Measurements from ENCODE around the gene CD300LG. TPM values are rescaled to one million over a fixed set of nuclear protein-coding genes. Genes with fewer than 3 reads are reported as not detected.

The CD300LG gene
- total RNA-seq, 1 donor from 2014 or later: not detected

GRCh38 chr17:43871946-43872690 lies 25.1 kb downstream of the CD300LG start:
- peaks cover 14% of the 10 kb centered on the region for H3K4me1 Mint-ChIP-seq (ENCODE audit: unreplicated experiment)
- H3K27me3 Mint-ChIP-seq: peaks cover 24% of the 10 kb centered on the region
- peaks cover 5% of the 10 kb centered on the region for H3K9me3 Mint-ChIP-seq
- no peak for TF ChIP-seq CTCF (conservative IDR thresholded peaks at IDR 0.05)
- no peaks in the 10 kb centered on the region for H3K36me3 Mint-ChIP-seq
- H3K27ac Mint-ChIP-seq: peak overlapping the region; percentile 61
- peak overlapping the region; percentile 32 for H3K4me3 Mint-ChIP-seq
- no peak for DNase-seq (ENCODE audit: extremely low spot score, unreplicated experiment)

- Mint-ChIP-seq H3K4me3 (no peak overlapping the region), H3K36me3 (no peaks in the 10 kb centered on the region), H3K27me3 (peaks cover 15% of the 10 kb centered on the region), H3K4me1 (ENCODE audit: unreplicated experiment) (peaks cover 14% of the 10 kb centered on the region), H3K27ac (no peak overlapping the region), H3K9me3 (peaks cover 5% of the 10 kb centered on the region)
- DNase-seq (ENCODE audit: extremely low spot score, unreplicated experiment): no peak
- peak; percentile 24 for TF ChIP-seq CTCF (conservative IDR thresholded peaks at IDR 0.05)
These were observed 26.1 kb downstream of the CD300LG start for GRCh38 chr17:43873091-43873490.

GRCh38 chr17:43873815-43874214 lies 26.8 kb downstream of the CD300LG start:
- no peak for DNase-seq (ENCODE audit: extremely low spot score, unreplicated experiment)

GRCh38 chr17:43874293-43874692 lies 27.3 kb downstream of the CD300LG start:
- peaks cover 14% of the 10 kb centered on the region for H3K4me1 Mint-ChIP-seq (ENCODE audit: unreplicated experiment)
- DNase-seq (ENCODE audit: extremely low spot score, unreplicated experiment): no peak
- TF ChIP-seq CTCF (conservative IDR thresholded peaks at IDR 0.05): no peak
- no peak overlapping the region for H3K27ac Mint-ChIP-seq
- no peak overlapping the region for H3K4me3 Mint-ChIP-seq
- no peaks in the 10 kb centered on the region for H3K9me3 Mint-ChIP-seq
- no peaks in the 10 kb centered on the region for H3K36me3 Mint-ChIP-seq
- H3K27me3 Mint-ChIP-seq: peaks cover 7% of the 10 kb centered on the region

More at GRCh38 chr17:43873815-43874214, 26.8 kb downstream of the CD300LG start:
- no peaks in the 10 kb centered on the region for H3K36me3 Mint-ChIP-seq
- H3K9me3 Mint-ChIP-seq: no peaks in the 10 kb centered on the region
- peaks cover 7% of the 10 kb centered on the region for H3K27me3 Mint-ChIP-seq
- H3K27ac Mint-ChIP-seq: no peak overlapping the region
- H3K4me1 Mint-ChIP-seq (ENCODE audit: unreplicated experiment): peaks cover 14% of the 10 kb centered on the region
- no peak overlapping the region for H3K4me3 Mint-ChIP-seq
- TF ChIP-seq CTCF (conservative IDR thresholded peaks at IDR 0.05): no peak

GRCh38 chr17:43875476-43876147 lies 28.6 kb downstream of the CD300LG start:
- Mint-ChIP-seq H3K27me3 (peaks cover 3% of the 10 kb centered on the region), H3K4me3 (no peak overlapping the region), H3K27ac (no peak overlapping the region)

More at GRCh38 chr17:43875476-43876147, 28.6 kb downstream of the CD300LG start:
- no peaks in the 10 kb centered on the region for H3K9me3 Mint-ChIP-seq
- no peak for TF ChIP-seq CTCF (conservative IDR thresholded peaks at IDR 0.05)
- no peaks in the 10 kb centered on the region for H3K36me3 Mint-ChIP-seq
- H3K4me1 Mint-ChIP-seq (ENCODE audit: unreplicated experiment): peaks cover 14% of the 10 kb centered on the region
- DNase-seq (ENCODE audit: extremely low spot score, unreplicated experiment): no peak
